H9 (cell line): Measurements from ENCODE around the gene SCGB3A2. TPM values are rescaled to one million over a fixed set of nuclear protein-coding genes. Genes with fewer than 3 reads are reported as not detected.

Source experiments
- DNase-seq: peaks from one replicate; pipeline ENCODE4 v3.0.0-alpha.2; 2017
- H2AFZ ChIP-seq: one replicate; pipeline ENCODE4 v1.6.1; 2013; ENCODE audit warnings: mild to moderate bottlenecking, low read length, control low read depth, moderate library complexity
- H2AK5ac ChIP-seq: 2 replicates; pipeline ENCODE4 v1.6.1; 2013; ENCODE audit warnings: low read length, control low read depth, mixed read lengths; ENCODE audit not compliant: insufficient read length
- H2BK120ac ChIP-seq: one replicate; pipeline ENCODE4 v1.6.1; 2013; ENCODE audit warnings: low read depth, mild to moderate bottlenecking, low read length, control low read depth, inconsistent platforms; ENCODE audit not compliant: poor library complexity, severe bottlenecking
- H2BK12ac ChIP-seq: 2 replicates; pipeline ENCODE4 v1.6.1; 2013; ENCODE audit warnings: low read length, control low read depth, mixed read lengths, low read depth; ENCODE audit not compliant: insufficient read length
- H2BK15ac ChIP-seq: 2 replicates; pipeline ENCODE4 v1.6.1; 2013; ENCODE audit warnings: low read depth, low read length, control low read depth
- H2BK20ac ChIP-seq: one replicate; pipeline ENCODE4 v1.6.1; 2013; ENCODE audit warnings: low read depth, mild to moderate bottlenecking, low read length, control low read depth, inconsistent platforms; ENCODE audit not compliant: poor library complexity, severe bottlenecking
- H2BK5ac ChIP-seq: 2 replicates; pipeline ENCODE4 v1.6.1; 2013; ENCODE audit warnings: low read length, control low read depth, mixed read lengths; ENCODE audit not compliant: insufficient read length
- H3K14ac ChIP-seq: 2 replicates; pipeline ENCODE4 v1.6.1; 2013; ENCODE audit warnings: low read length, control low read depth; ENCODE audit not compliant: insufficient read depth
- H3K18ac ChIP-seq: 2 replicates; pipeline ENCODE4 v1.6.1; 2013; ENCODE audit warnings: low read depth, mild to moderate bottlenecking, mixed read lengths, low read length, control low read depth; ENCODE audit not compliant: insufficient read length
- H3K23ac ChIP-seq: 2 replicates; pipeline ENCODE4 v1.6.1; 2013; ENCODE audit warnings: low read length, control low read depth, mixed read lengths, low read depth; ENCODE audit not compliant: insufficient read length
- H3K23me2 ChIP-seq: 2 replicates; pipeline ENCODE4 v1.6.1; 2013; ENCODE audit warnings: low read depth, mild to moderate bottlenecking, mixed read lengths, low read length, control low read depth; ENCODE audit not compliant: insufficient read length, poor library complexity, severe bottlenecking
- H3K27ac ChIP-seq: 2 replicates; pipeline ENCODE4 v1.5.1; 2013; ENCODE audit warnings: low read length, control low read depth, mixed read lengths, low read depth; ENCODE audit not compliant: insufficient read length
- H3K27me3 ChIP-seq: 2 replicates; pipeline ENCODE4 v1.6.1; 2013; ENCODE audit warnings: low read length, control low read depth, inconsistent platforms; ENCODE audit not compliant: insufficient read depth
- H3K4ac ChIP-seq: 2 replicates; pipeline ENCODE4 v1.6.1; 2013; ENCODE audit warnings: low read depth, mild to moderate bottlenecking, control low read depth, inconsistent platforms, low read length, moderate library complexity
- H3K4me1 ChIP-seq: 2 replicates; pipeline ENCODE4 v1.6.1; 2013; ENCODE audit warnings: low read length, control low read depth, inconsistent platforms; ENCODE audit not compliant: insufficient read depth
- H3K4me2 ChIP-seq: 2 replicates; pipeline ENCODE4 v1.6.1; 2013; ENCODE audit warnings: low read length, control low read depth, mixed read lengths; ENCODE audit not compliant: insufficient read length, insufficient read depth
- H3K56ac ChIP-seq: 2 replicates; pipeline ENCODE4 v1.6.1; 2013; ENCODE audit warnings: low read depth, mild to moderate bottlenecking, mixed read lengths, low read length, control low read depth; ENCODE audit not compliant: insufficient read length
- H3K79me1 ChIP-seq: 2 replicates; pipeline ENCODE4 v1.6.1; 2013; ENCODE audit warnings: low read depth, mild to moderate bottlenecking, moderate library complexity, low read length, control low read depth, inconsistent platforms; ENCODE audit not compliant: insufficient read depth, poor library complexity, severe bottlenecking
- H3K79me2 ChIP-seq: 2 replicates; pipeline ENCODE4 v1.6.1; 2013; ENCODE audit warnings: low read length, control low read depth, inconsistent platforms; ENCODE audit not compliant: insufficient read depth
- H3K9ac ChIP-seq: 2 replicates; pipeline ENCODE4 v1.6.1; 2013; ENCODE audit warnings: low read length, control low read depth, mixed read lengths; ENCODE audit not compliant: insufficient read length; ENCODE audit errors: extremely low read depth
- H3K9me3 ChIP-seq: one replicate; pipeline ENCODE4 v1.6.1; 2013; ENCODE audit warnings: low read depth, low read length, inconsistent platforms; ENCODE audit not compliant: control insufficient read depth
- H3T11ph ChIP-seq: one replicate; pipeline ENCODE4 v1.6.1; 2013; ENCODE audit warnings: mild to moderate bottlenecking, low read length, control low read depth, inconsistent platforms
- H4K20me1 ChIP-seq: one replicate; pipeline ENCODE4 v1.6.1; 2013; ENCODE audit not compliant: control insufficient read depth, insufficient read length, insufficient read depth
- H4K5ac ChIP-seq: 2 replicates; pipeline ENCODE4 v1.6.1; 2013; ENCODE audit warnings: low read depth, mild to moderate bottlenecking, mixed read lengths, low read length, control low read depth; ENCODE audit not compliant: insufficient read length
- H4K8ac ChIP-seq: replicated peaks from 2 replicates; pipeline ENCODE4 v1.6.1; 2013; ENCODE audit warnings: low read length, control low read depth, mixed read lengths, low read depth; ENCODE audit not compliant: insufficient read length
- H4K91ac ChIP-seq: 2 replicates; pipeline ENCODE4 v1.6.1; 2013; ENCODE audit warnings: low read depth, mild to moderate bottlenecking, moderate library complexity, mixed read lengths, low read length, control low read depth; ENCODE audit not compliant: insufficient read length
- H3K27ac Mint-ChIP-seq, 3 experiments: 2 replicates in 2 of 3; 3 replicates in 1 of 3; pipeline ENCODE4 v1.8.0; 2020 to 2021; ENCODE audit warnings: mixed read lengths in 3 of 3, mild to moderate bottlenecking in 1 of 3, moderate library complexity in 1 of 3
- H3K27me3 Mint-ChIP-seq: 2 replicates; pipeline ENCODE4 v1.8.0; 2021; ENCODE audit warnings: low read depth, mild to moderate bottlenecking, moderate library complexity, mixed read lengths
- H3K36me3 Mint-ChIP-seq, 3 experiments: 2 replicates in 2 of 3; 3 replicates in 1 of 3; pipeline ENCODE4 v1.8.0; 2020 to 2021; ENCODE audit warnings: low read depth in 3 of 3, mixed read lengths in 3 of 3; ENCODE audit not compliant: insufficient read depth in 1 of 3
- H3K4me1 Mint-ChIP-seq, 2 experiments: 2 replicates each; pipeline ENCODE4 v1.8.0; 2020; ENCODE audit warnings: mixed read lengths in 2 of 2
- H3K4me3 Mint-ChIP-seq, 2 experiments: 2 replicates in 1 of 2; 3 replicates in 1 of 2; pipeline ENCODE4 v1.8.0; 2020 to 2021; ENCODE audit warnings: mild to moderate bottlenecking in 2 of 2, mixed read lengths in 2 of 2, moderate library complexity in 1 of 2
- H3K9me3 Mint-ChIP-seq, 2 experiments: 2 replicates in 1 of 2; 3 replicates in 1 of 2; pipeline ENCODE4 v1.8.0; 2020; ENCODE audit warnings: mild to moderate bottlenecking in 2 of 2, mixed read lengths in 2 of 2, moderate library complexity in 1 of 2
- WGBS: extraction: QIAGEN DNeasy Blood & Tissue Kit; methylation state at CpG from one replicate; pipeline ENCODE4 v1.1.7; 2013; ENCODE audit warnings: missing lambda C conversion rate, low lambda C conversion rate, mixed read lengths; ENCODE audit not compliant: insufficient read length; ENCODE audit errors: extremely low coverage; 5-methylcytosine and 5-hydroxymethylcytosine counted together
- total RNA-seq: library from RNA; stranded (reverse); gene quantifications from 2 replicates; pipeline ENCODE4 v1.2.1, GENCODE V29; 2021
- TF ChIP-seq, protein P1 (sequence below): fragments of 200-600 bp; sonication (generic); conservative IDR thresholded peaks from 3 replicates; pipeline ENCODE4 v1.8.0; 2021; ENCODE audit warnings: antibody characterized with exemption, mild to moderate bottlenecking

Gene SCGB3A2
- total RNA-seq, 1 experiment from 2014 or later = 66.0 TPM

DNA sequence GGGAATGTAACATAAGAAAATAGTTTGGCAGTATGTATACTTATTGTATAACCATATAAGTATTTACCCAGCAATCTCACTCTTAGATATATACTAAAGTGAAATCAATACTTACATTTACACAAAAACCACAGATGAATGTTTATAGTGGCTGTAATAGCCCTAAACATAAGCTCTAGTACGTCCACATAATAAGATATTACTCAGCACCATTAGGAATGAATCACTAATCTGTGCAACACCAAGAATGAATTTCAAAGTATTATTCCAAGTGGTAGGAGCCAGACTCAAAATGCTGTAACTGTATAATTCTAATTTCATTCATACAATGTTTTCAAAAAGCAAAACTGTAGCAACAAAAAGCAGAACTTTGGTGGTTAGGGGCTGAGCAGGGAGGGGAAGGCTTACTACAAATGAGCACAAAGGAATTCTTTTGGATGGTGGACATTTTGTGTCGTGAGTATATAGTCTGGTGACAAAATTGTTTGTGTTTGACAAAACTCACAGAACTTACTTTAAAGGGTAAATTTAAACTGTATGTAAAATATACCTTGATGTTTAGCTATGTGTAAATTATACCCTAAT, 39.7 kb downstream of the SCGB3A2 start:
- no peaks in the 10 kb centered on the region for H3K27me3 ChIP-seq
- peaks cover 2% of the 10 kb centered on the region; the same call in 1 of the 2 replicates for H3K27me3 Mint-ChIP-seq
- no peak overlapping the region for H2BK20ac ChIP-seq
- H4K5ac ChIP-seq = no peak overlapping the region
- H3K9me3 Mint-ChIP-seq = no peaks in the 10 kb centered on the region
- no peak for DNase-seq
- no peak overlapping the region for H2BK5ac ChIP-seq
- no peak overlapping the region for H4K91ac ChIP-seq
- H3K79me1 ChIP-seq = no peaks in the 10 kb centered on the region
- H3K27ac Mint-ChIP-seq = no peak overlapping the region
- H3K18ac ChIP-seq = no peak overlapping the region
- no peak overlapping the region for H3K4me2 ChIP-seq
- no peaks in the 10 kb centered on the region for H3K36me3 Mint-ChIP-seq
- no peak overlapping the region for H3K56ac ChIP-seq
- H3K27ac ChIP-seq = no peak overlapping the region
- no CpG with 5 or more reads among the region's 2 CpGs for WGBS
- H3T11ph ChIP-seq = no peak overlapping the region
- H3K4me1 Mint-ChIP-seq = no peaks in the 10 kb centered on the region; a peak in 1 of 4 replicates
- H2BK12ac ChIP-seq = no peak overlapping the region
- no peak overlapping the region for H3K14ac ChIP-seq
- H3K79me2 ChIP-seq = no peaks in the 10 kb centered on the region
- no peak overlapping the region for H3K23ac ChIP-seq
- no peak overlapping the region for H3K9ac ChIP-seq
- H3K23me2 ChIP-seq = no peaks in the 10 kb centered on the region
- no peak overlapping the region for H3K4me3 Mint-ChIP-seq
- no peak overlapping the region for H2AK5ac ChIP-seq
- H3K9me3 ChIP-seq = no peaks in the 10 kb centered on the region
- no peak overlapping the region for H2BK15ac ChIP-seq
- H3K4me1 ChIP-seq = no peaks in the 10 kb centered on the region
- no peak overlapping the region for H4K8ac ChIP-seq
- H4K20me1 ChIP-seq = no peaks in the 10 kb centered on the region
- H3K4ac ChIP-seq = no peak overlapping the region
- no peak overlapping the region for H2BK120ac ChIP-seq
- no peak overlapping the region for H2AFZ ChIP-seq
- TF ChIP-seq, protein P1, sequence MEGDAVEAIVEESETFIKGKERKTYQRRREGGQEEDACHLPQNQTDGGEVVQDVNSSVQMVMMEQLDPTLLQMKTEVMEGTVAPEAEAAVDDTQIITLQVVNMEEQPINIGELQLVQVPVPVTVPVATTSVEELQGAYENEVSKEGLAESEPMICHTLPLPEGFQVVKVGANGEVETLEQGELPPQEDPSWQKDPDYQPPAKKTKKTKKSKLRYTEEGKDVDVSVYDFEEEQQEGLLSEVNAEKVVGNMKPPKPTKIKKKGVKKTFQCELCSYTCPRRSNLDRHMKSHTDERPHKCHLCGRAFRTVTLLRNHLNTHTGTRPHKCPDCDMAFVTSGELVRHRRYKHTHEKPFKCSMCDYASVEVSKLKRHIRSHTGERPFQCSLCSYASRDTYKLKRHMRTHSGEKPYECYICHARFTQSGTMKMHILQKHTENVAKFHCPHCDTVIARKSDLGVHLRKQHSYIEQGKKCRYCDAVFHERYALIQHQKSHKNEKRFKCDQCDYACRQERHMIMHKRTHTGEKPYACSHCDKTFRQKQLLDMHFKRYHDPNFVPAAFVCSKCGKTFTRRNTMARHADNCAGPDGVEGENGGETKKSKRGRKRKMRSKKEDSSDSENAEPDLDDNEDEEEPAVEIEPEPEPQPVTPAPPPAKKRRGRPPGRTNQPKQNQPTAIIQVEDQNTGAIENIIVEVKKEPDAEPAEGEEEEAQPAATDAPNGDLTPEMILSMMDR = no peak
